Mesenchymal stem cell (in vitro differentiated cells and primary cell): ENCODE measurements around the gene DAW1. TPM values are rescaled to one million over a fixed set of nuclear protein-coding genes. Genes with fewer than 3 reads are reported as not detected.

Experiments used
- DNase-seq: peaks from one replicate; pipeline ENCODE4 v3.0.0-alpha.2; 2013
- H2AFZ ChIP-seq: one replicate; pipeline ENCODE4 v1.6.1; 2013; ENCODE audit warnings: low read depth, mild to moderate bottlenecking, control low read depth, inconsistent platforms, low read length, moderate library complexity
- H2AK5ac ChIP-seq: 2 replicates; pipeline ENCODE4 v1.6.1; 2013; ENCODE audit warnings: low read length, moderate library complexity, mild to moderate bottlenecking, inconsistent platforms; ENCODE audit not compliant: severe bottlenecking
- H2BK120ac ChIP-seq: one replicate; pipeline ENCODE4 v1.6.1; 2013; ENCODE audit warnings: low read depth, mild to moderate bottlenecking, inconsistent platforms, low read length, moderate library complexity
- H2BK12ac ChIP-seq, 2 experiments: one replicate each; pipeline ENCODE4 v1.6.1; 2013; ENCODE audit warnings: inconsistent platforms in 2 of 2, low read length in 2 of 2, mild to moderate bottlenecking in 2 of 2, moderate library complexity in 2 of 2, control low read depth in 1 of 2
- H2BK15ac ChIP-seq: one replicate; pipeline ENCODE4 v1.6.1; 2013; ENCODE audit warnings: mild to moderate bottlenecking, low read depth, inconsistent platforms; ENCODE audit not compliant: poor library complexity, severe bottlenecking
- H2BK5ac ChIP-seq: 2 replicates; pipeline ENCODE4 v1.6.1; 2013; ENCODE audit warnings: low read depth, mild to moderate bottlenecking, low read length, control low read depth, inconsistent platforms; ENCODE audit not compliant: poor library complexity, severe bottlenecking
- H3K14ac ChIP-seq, 2 experiments: one replicate each; pipeline ENCODE4 v1.6.1; 2013; ENCODE audit warnings: inconsistent platforms in 2 of 2, low read length in 2 of 2, control low read depth in 1 of 2, mild to moderate bottlenecking in 1 of 2, moderate library complexity in 1 of 2
- H3K18ac ChIP-seq, 2 experiments: one replicate each; pipeline ENCODE4 v1.6.1; 2013; ENCODE audit warnings: inconsistent platforms in 2 of 2, low read length in 2 of 2, control low read depth in 1 of 2, low read depth in 1 of 2, mild to moderate bottlenecking in 1 of 2
- H3K23ac ChIP-seq, 2 experiments: one replicate each; pipeline ENCODE4 v1.6.1; 2013; ENCODE audit warnings: inconsistent platforms in 2 of 2, low read length in 2 of 2, mild to moderate bottlenecking in 2 of 2, moderate library complexity in 2 of 2, control low read depth in 1 of 2
- H3K27ac ChIP-seq: 2 replicates; pipeline ENCODE4 v1.5.1; 2013; ENCODE audit warnings: mild to moderate bottlenecking, moderate library complexity, low read length, control low read depth, inconsistent platforms; ENCODE audit not compliant: poor library complexity, severe bottlenecking
- H3K27me3 ChIP-seq, 2 experiments: 2 replicates each; pipeline versions ENCODE4 v1.6.1 to v1.7.0; 2013; ENCODE audit warnings: low read length in 2 of 2, mild to moderate bottlenecking in 2 of 2, moderate library complexity in 2 of 2, control low read depth in 1 of 2, inconsistent platforms in 1 of 2; ENCODE audit not compliant: control insufficient read depth in 1 of 2, insufficient read depth in 1 of 2
- H3K36me3 ChIP-seq, 2 experiments: 2 replicates each; pipeline versions ENCODE4 v1.6.1 to v1.7.0; 2013; ENCODE audit warnings: low read length in 2 of 2, control low read depth in 1 of 2, inconsistent platforms in 1 of 2, low read depth in 1 of 2, mild to moderate bottlenecking in 1 of 2; ENCODE audit not compliant: insufficient read depth in 2 of 2, control insufficient read depth in 1 of 2
- H3K4ac ChIP-seq, 2 experiments: one replicate each; pipeline ENCODE4 v1.6.1; 2013; ENCODE audit warnings: inconsistent platforms in 2 of 2, low read length in 2 of 2, mild to moderate bottlenecking in 2 of 2, moderate library complexity in 2 of 2, control low read depth in 1 of 2, low read depth in 1 of 2
- H3K4me1 ChIP-seq: 2 replicates; pipeline ENCODE4 v1.6.1; 2013; ENCODE audit warnings: low read depth, low read length, control low read depth; ENCODE audit not compliant: control insufficient read depth, insufficient read depth
- H3K4me2 ChIP-seq: 2 replicates; pipeline ENCODE4 v1.6.1; 2013; ENCODE audit warnings: low read length, mild to moderate bottlenecking, inconsistent platforms; ENCODE audit not compliant: poor library complexity, severe bottlenecking
- H3K4me3 ChIP-seq, 2 experiments: 2 replicates each; pipeline versions ENCODE4 v1.5.1 to v1.7.0; 2013; ENCODE audit warnings: low read length in 2 of 2, mild to moderate bottlenecking in 2 of 2, control low read depth in 1 of 2, low read depth in 1 of 2; ENCODE audit not compliant: insufficient read depth in 1 of 2
- H3K79me1 ChIP-seq: replicated peaks from 2 replicates; pipeline ENCODE4 v1.6.1; 2013; ENCODE audit warnings: mild to moderate bottlenecking, control low read depth, low read length, inconsistent platforms; ENCODE audit not compliant: poor library complexity, severe bottlenecking
- H3K9ac ChIP-seq: 2 replicates; pipeline ENCODE4 v1.7.0; 2013; ENCODE audit warnings: mild to moderate bottlenecking, low read length, moderate library complexity
- H3K9me3 ChIP-seq: 2 replicates; pipeline ENCODE4 v1.7.0; 2013; ENCODE audit warnings: mild to moderate bottlenecking, low read length; ENCODE audit not compliant: control insufficient read depth
- H4K8ac ChIP-seq: one replicate; pipeline ENCODE4 v1.6.1; 2013; ENCODE audit warnings: inconsistent platforms, mild to moderate bottlenecking, low read length, moderate library complexity
- H4K91ac ChIP-seq: one replicate; pipeline ENCODE4 v1.6.1; 2013; ENCODE audit warnings: mild to moderate bottlenecking, low read length, inconsistent platforms
- WGBS: methylation state at CpG from one replicate; pipeline ENCODE4 v1.1.7; 2013; ENCODE audit warnings: mixed read lengths; 5-methylcytosine and 5-hydroxymethylcytosine counted together
- small RNA-seq: library from polyadenylated mRNA; stranded (forward); fragments of <200 nt; extraction: miRNeasy Mini kit (QIAGEN cat#:217004); gene quantifications from one replicate; pipeline ENCODE3, GENCODE V24; 2013; ENCODE audit warnings: low read depth

DAW1 gene

DNA sequence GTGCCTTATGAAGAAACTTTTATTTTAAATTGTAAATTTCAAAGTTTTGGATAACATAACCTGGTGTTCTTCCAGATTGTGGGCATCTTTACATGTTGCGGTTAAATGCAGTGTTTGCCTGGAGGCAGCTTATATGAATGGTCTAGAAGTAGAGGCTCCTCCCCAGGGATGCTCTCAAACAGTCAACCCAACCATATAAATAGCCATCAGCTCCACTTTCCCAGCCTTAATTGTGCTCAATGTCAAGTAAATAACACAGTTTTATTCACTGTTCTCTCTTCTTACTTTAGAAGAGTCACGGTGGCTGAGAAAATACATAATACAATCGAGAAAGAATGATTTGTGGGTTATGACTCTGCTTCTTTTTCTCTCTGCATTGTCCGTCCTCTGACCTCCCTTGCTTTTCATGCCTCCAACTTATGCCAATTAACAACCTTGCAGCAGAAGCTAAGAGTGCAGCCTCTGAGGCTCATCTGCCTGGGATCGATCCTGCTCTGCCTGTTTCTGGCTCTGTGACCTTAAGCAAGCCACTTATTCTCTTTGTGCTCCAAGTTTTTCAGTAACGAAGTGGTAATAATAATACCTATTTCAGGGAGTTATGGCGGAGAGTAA is 100.3 kb downstream of the DAW1 start:
- Histone ChIP-seq H2AK5ac (no peak overlapping the region), H3K36me3 (no peaks in the 10 kb centered on the region), H3K23ac (no peak overlapping the region), H3K9ac (no peak overlapping the region), H4K8ac (no peak overlapping the region), H3K4me3 (no peak overlapping the region), H2AFZ (no peak overlapping the region), H3K27me3 (no peaks in the 10 kb centered on the region), H2BK12ac (no peak overlapping the region), H3K4me1 (no peaks in the 10 kb centered on the region), H3K4me2 (no peak overlapping the region), H2BK120ac (no peak overlapping the region), H4K91ac (no peak overlapping the region), H3K18ac (no peak overlapping the region), H3K4ac (no peak overlapping the region), H3K9me3 (no peaks in the 10 kb centered on the region), H3K79me1 (no peaks in the 10 kb centered on the region), H2BK15ac (no peak overlapping the region), H2BK5ac (no peak overlapping the region), H3K27ac (no peak overlapping the region), H3K14ac (no peak overlapping the region)
- 88% methylated on average over 7 of the region's 7 CpGs for WGBS
- DNase-seq, result no peak

- WGBS, result 68% methylated on average over 3 of the region's 3 CpGs
Observed at GRCh38 chr2:227973241-227973640, 101.8 kb downstream of the DAW1 start.

More at GRCh38 chr2:227973241-227973640, 101.8 kb downstream of the DAW1 start:
- Histone ChIP-seq H3K4me3 (no peak overlapping the region), H3K4me2 (no peak overlapping the region), H2BK15ac (no peak overlapping the region), H4K91ac (no peak overlapping the region), H2AFZ (no peak overlapping the region), H3K18ac (no peak overlapping the region), H3K9me3 (no peaks in the 10 kb centered on the region), H2BK120ac (no peak overlapping the region), H4K8ac (no peak overlapping the region), H3K4ac (no peak overlapping the region), H3K14ac (no peak overlapping the region), H3K4me1 (no peaks in the 10 kb centered on the region), H3K36me3 (no peaks in the 10 kb centered on the region), H3K27ac (no peak overlapping the region), H3K27me3 (no peaks in the 10 kb centered on the region), H3K79me1 (no peaks in the 10 kb centered on the region), H2AK5ac (no peak overlapping the region), H3K23ac (no peak overlapping the region), H2BK5ac (no peak overlapping the region), H3K9ac (no peak overlapping the region), H2BK12ac (no peak overlapping the region)
- DNase-seq, result no peak

Small RNAs within 50 kb of the gene (small RNA-seq; reads per million reads assigned to genes)
- not detected for gene RF00402
